Measurements from ENCODE around the gene SHC1.

GRCh38 chr1:154964359-154964758 lies 6.2 kb downstream of the SHC1 start:
- TF ChIP-seq EZH2 (IDR thresholded peaks at IDR 0.05) = no peak
- TF ChIP-seq POLR2AphosphoS5 (IDR thresholded peaks at IDR 0.05; ENCODE audit: borderline replicate concordance, low read depth, low read length) = no peak

Data from SK-N-MC (cell line).